ENCODE data around the gene LRRC3C.

GRCh38 chr17:39973496-39973895 is 46.0 kb downstream of the LRRC3C start:
- TF ChIP-seq, protein P1, sequence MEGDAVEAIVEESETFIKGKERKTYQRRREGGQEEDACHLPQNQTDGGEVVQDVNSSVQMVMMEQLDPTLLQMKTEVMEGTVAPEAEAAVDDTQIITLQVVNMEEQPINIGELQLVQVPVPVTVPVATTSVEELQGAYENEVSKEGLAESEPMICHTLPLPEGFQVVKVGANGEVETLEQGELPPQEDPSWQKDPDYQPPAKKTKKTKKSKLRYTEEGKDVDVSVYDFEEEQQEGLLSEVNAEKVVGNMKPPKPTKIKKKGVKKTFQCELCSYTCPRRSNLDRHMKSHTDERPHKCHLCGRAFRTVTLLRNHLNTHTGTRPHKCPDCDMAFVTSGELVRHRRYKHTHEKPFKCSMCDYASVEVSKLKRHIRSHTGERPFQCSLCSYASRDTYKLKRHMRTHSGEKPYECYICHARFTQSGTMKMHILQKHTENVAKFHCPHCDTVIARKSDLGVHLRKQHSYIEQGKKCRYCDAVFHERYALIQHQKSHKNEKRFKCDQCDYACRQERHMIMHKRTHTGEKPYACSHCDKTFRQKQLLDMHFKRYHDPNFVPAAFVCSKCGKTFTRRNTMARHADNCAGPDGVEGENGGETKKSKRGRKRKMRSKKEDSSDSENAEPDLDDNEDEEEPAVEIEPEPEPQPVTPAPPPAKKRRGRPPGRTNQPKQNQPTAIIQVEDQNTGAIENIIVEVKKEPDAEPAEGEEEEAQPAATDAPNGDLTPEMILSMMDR (IDR thresholded peaks at IDR 0.05): no peak
- no peak for TF ChIP-seq POLR2A (IDR thresholded peaks at IDR 0.05)
